Osteoblast (primary cell): ENCODE results near the gene FAU. TPM values are rescaled to one million over a fixed set of nuclear protein-coding genes. Genes with fewer than 3 reads are reported as not detected.
A peak's percentile ranks its signal among the peaks of the same experiment; 100 is the strongest.

Experiments used
- DNase-seq: peaks from one replicate; pipeline ENCODE4 v3.0.0; 2011; ENCODE audit warnings: low spot score, mixed read lengths; ENCODE audit not compliant: insufficient read length; ENCODE audit errors: missing footprints
- H2AFZ ChIP-seq: 2 replicates; pipeline ENCODE4 v1.6.0; 2011; ENCODE audit warnings: mild to moderate bottlenecking, low read length
- H3K27ac ChIP-seq: 2 replicates; pipeline ENCODE4 v1.5.1; 2011; ENCODE audit warnings: mild to moderate bottlenecking, low read depth, low read length, moderate library complexity
- H3K27me3 ChIP-seq: 2 replicates; pipeline ENCODE4 v1.6.0; 2012; ENCODE audit warnings: mild to moderate bottlenecking, control low read depth, inconsistent platforms, low read length, moderate library complexity; ENCODE audit not compliant: insufficient read depth
- H3K36me3 ChIP-seq: 2 replicates; pipeline ENCODE4 v1.5.1; 2011; ENCODE audit warnings: mild to moderate bottlenecking, low read length, control low read depth, moderate library complexity; ENCODE audit not compliant: insufficient read depth
- H3K4me1 ChIP-seq: 2 replicates; pipeline ENCODE4 v1.5.1; 2011; ENCODE audit warnings: mild to moderate bottlenecking, low read length, control low read depth, moderate library complexity; ENCODE audit not compliant: insufficient read depth
- H3K4me2 ChIP-seq: 2 replicates; pipeline ENCODE4 v1.6.0; 2011; ENCODE audit warnings: mild to moderate bottlenecking, low read length; ENCODE audit not compliant: insufficient read depth
- H3K4me3 ChIP-seq: fragments of 200-600 bp; sonication (generic); 3 replicates; pipeline ENCODE4 v1.5.1; 2012; ENCODE audit warnings: mild to moderate bottlenecking, low read length, inconsistent platforms; ENCODE audit not compliant: insufficient read depth
- H3K79me2 ChIP-seq: 2 replicates; pipeline ENCODE4 v1.6.0; 2012; ENCODE audit warnings: mild to moderate bottlenecking, low read length, control low read depth, inconsistent platforms; ENCODE audit not compliant: insufficient read depth
- H3K9me3 ChIP-seq: 2 replicates; pipeline ENCODE4 v1.5.1; 2011; ENCODE audit warnings: low read depth, low read length, control low read depth
- H4K20me1 ChIP-seq: 2 replicates; pipeline ENCODE4 v1.6.0; 2012; ENCODE audit warnings: mild to moderate bottlenecking, low read length, control low read depth; ENCODE audit not compliant: insufficient read depth
- CTCF ChIP-seq: IDR thresholded peaks from 2 replicates; pipeline ENCODE4 v1.5.1; 2011; ENCODE audit warnings: mild to moderate bottlenecking, low read depth, low read length, moderate library complexity; ENCODE audit errors: extremely low read depth
- total RNA-seq: library from RNA; depleted of rRNA; stranded (reverse); fragments of >200 nt; gene quantifications from 2 replicates; pipeline ENCODE4 v1.2.3, GENCODE V29; 2012

Gene FAU
- total RNA-seq, 1 donor: 118 TPM

- peaks cover 42% of the 10 kb centered on the region for H3K36me3 ChIP-seq
- H4K20me1 ChIP-seq: peaks cover 7% of the 10 kb centered on the region
- TF ChIP-seq CTCF: no peak
- no peaks in the 10 kb centered on the region for H3K9me3 ChIP-seq
- no peak overlapping the region for H2AFZ ChIP-seq
- H3K4me1 ChIP-seq: peaks cover 26% of the 10 kb centered on the region
- H3K4me3 ChIP-seq: no peak overlapping the region
- no peaks in the 10 kb centered on the region for H3K27me3 ChIP-seq
- no peak overlapping the region for H3K4me2 ChIP-seq
- no peak overlapping the region for H3K27ac ChIP-seq
- peaks cover 51% of the 10 kb centered on the region for H3K79me2 ChIP-seq
- no peak for DNase-seq
These were observed 3.7 kb downstream of the FAU start for GRCh38 chr11:65118097-65118837.

DNA sequence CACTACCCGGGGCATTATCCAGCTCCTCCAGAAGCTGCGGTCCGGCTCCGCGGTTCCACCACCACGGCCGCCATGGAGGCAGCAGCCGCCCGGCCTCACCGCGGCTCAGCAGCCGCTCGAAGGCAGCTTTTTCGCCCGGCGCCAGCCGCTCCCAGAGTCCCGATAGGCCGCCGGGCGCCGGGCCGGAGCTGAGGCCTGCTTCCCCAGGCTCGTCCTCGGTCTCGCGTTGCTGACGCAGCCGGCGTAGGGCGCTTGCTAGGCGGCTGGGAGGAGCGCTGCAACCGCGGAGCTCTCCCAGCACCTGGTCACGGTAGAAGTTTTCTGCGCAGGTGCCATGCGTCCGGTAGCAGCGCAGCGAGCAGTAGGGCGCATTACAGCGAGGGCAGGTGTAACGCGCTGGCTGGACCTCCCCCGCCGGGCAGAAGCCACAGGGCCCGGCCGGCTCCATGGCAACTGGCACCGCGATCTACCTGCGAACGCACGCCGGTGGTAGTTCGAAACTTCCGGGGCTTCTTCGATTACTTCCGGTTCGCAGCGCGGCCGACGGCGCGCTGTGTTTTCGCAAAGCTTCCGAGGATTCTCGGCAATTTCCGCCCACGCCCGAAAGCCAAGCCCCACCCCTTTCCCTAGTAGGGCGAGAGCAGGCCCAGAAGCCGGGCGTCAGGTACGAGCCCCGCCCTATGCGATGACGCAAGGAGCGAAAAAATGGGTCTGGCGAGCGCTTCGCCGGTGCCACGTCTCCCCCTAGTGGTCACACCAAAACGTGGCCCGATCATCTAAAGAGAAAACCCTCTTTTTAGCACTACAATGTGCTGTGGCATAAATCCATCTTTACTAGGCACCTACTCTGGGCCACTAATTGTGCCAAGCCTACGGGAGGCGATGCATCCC lies 4.5 kb downstream of the FAU start, which contains the start of gene ZNHIT2:
Gene ZNHIT2, minus strand, starts transcription at position 496 of the 891 bp plus-strand sequence. Its CDS starts 48 bp downstream, at position 448.
- DNase-seq: peak; percentile 99
- Histone ChIP-seq H3K4me2 (peak within 1 kb of the TSS; percentile 91), H3K27ac (peak within 1 kb of the TSS; percentile 93), H4K20me1 (peaks cover 7% of the 10 kb centered on the region), H3K36me3 (peaks cover 42% of the 10 kb centered on the region), H3K4me3 (peak within 1 kb of the TSS; percentile 97), H3K79me2 (peaks cover 45% of the 10 kb centered on the region), H3K27me3 (no peaks in the 10 kb centered on the region), H2AFZ (no peak within 1 kb of the TSS), H3K9me3 (no peaks in the 10 kb centered on the region), H3K4me1 (peaks cover 27% of the 10 kb centered on the region)
- peak; percentile 90 for TF ChIP-seq CTCF

DNA sequence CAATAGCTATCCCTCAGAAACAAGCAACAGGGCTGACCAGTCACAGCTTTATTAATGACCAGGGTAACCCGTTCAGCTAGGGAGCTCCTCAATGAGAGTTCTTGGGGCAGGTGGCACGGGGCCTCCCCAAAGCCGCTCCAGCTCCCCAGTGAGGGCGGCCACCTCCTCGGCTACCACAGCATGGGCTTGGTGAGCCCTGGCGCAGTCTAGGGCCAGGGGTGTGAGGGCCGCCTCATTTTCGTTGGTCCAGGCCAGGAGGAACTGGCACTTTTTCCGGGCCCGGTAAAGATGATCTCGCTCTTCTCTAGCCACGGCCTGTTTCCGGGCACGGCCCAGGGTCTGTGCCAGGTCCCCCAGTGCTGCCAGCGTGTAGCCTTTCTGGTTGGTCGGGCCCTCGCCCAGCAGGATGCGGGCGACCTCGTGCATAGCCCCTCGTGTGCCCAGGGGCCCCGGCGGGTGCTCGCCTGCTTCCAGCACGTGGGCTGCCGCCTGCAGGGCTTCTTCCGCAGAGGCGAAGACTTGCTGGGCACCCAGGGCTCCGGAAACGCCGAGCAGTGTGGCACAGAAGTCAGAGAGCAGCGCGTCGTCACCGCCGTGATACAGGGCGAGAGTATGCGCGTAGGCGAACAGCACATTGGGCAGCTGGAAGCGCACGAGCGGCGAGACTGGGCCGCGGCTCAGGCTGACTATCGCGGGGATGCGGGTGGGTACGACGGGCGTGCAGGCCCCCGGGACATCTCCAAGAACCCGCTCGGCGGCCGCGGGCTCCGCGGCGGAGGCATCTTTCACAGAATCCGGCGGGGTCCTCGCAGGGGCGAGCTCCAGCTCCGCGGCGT lies 5.3 kb downstream of the FAU start:
- DNase-seq: peak; percentile 97
- no peaks in the 10 kb centered on the region for H3K9me3 ChIP-seq
- H3K27ac ChIP-seq: peak overlapping the region; percentile 93
- peaks cover 7% of the 10 kb centered on the region for H4K20me1 ChIP-seq
- H3K27me3 ChIP-seq: no peaks in the 10 kb centered on the region
- no peak overlapping the region for H2AFZ ChIP-seq
- TF ChIP-seq CTCF: no peak
- H3K4me3 ChIP-seq: peak overlapping the region; percentile 97
- H3K79me2 ChIP-seq: peaks cover 37% of the 10 kb centered on the region
- peak overlapping the region; percentile 91 for H3K4me2 ChIP-seq
- H3K4me1 ChIP-seq: peaks cover 34% of the 10 kb centered on the region
- peaks cover 42% of the 10 kb centered on the region for H3K36me3 ChIP-seq
